DND-41 (cell line): ENCODE results near the gene PRDM15.

Experiments used
- ATAC-seq: fragments of 200-7000 bp; cut with Tn5 transposase; 3 replicates; pipeline ENCODE4 v1.9.1; 2021; ENCODE audit warnings: low read depth; ENCODE audit not compliant: insufficient read depth
- DNase-seq: peaks from one replicate; pipeline ENCODE4 v3.0.0-alpha.2; 2020
- H2AFZ ChIP-seq: 2 replicates; pipeline ENCODE4 v1.6.0; 2012; ENCODE audit warnings: low read depth, low read length
- H3K27ac ChIP-seq: 2 replicates; pipeline ENCODE4 v1.5.1; 2012; ENCODE audit warnings: low read length, inconsistent platforms
- H3K27me3 ChIP-seq: fragments of 200-600 bp; sonication (generic); 2 replicates; pipeline ENCODE4 v1.6.0; 2012; ENCODE audit warnings: low read length, mild to moderate bottlenecking, inconsistent platforms; ENCODE audit not compliant: insufficient read depth, poor library complexity
- H3K36me3 ChIP-seq: 2 replicates; pipeline ENCODE4 v1.5.1; 2012; ENCODE audit warnings: low read length, inconsistent platforms; ENCODE audit not compliant: insufficient read depth
- H3K4me1 ChIP-seq: 2 replicates; pipeline ENCODE4 v1.5.1; 2012; ENCODE audit warnings: mild to moderate bottlenecking, low read length; ENCODE audit not compliant: insufficient read depth
- H3K4me2 ChIP-seq: 2 replicates; pipeline ENCODE4 v1.6.0; 2012; ENCODE audit warnings: mild to moderate bottlenecking, moderate library complexity, low read length, inconsistent platforms; ENCODE audit not compliant: insufficient read depth
- H3K4me3 ChIP-seq, 2 experiments: fragments of 200-600 bp in 1 of 2; shearing (Covaris generic) in 1 of 2; 2 replicates each; pipeline ENCODE4 v1.5.1; 2012 to 2016; ENCODE audit warnings: inconsistent platforms in 2 of 2, low read length in 2 of 2, mild to moderate bottlenecking in 2 of 2, low read depth in 1 of 2, moderate library complexity in 1 of 2
- H3K79me2 ChIP-seq: 2 replicates; pipeline ENCODE4 v1.6.0; 2012; ENCODE audit warnings: low read length, inconsistent platforms; ENCODE audit not compliant: insufficient read depth
- H3K9ac ChIP-seq: 2 replicates; pipeline ENCODE4 v1.6.0; 2012; ENCODE audit warnings: low read depth, mild to moderate bottlenecking, inconsistent platforms, low read length, moderate library complexity
- H3K9me3 ChIP-seq: 2 replicates; pipeline ENCODE4 v1.5.1; 2012; ENCODE audit warnings: low read length, moderate library complexity, mild to moderate bottlenecking, inconsistent platforms; ENCODE audit not compliant: insufficient read depth, severe bottlenecking
- H4K20me1 ChIP-seq: 2 replicates; pipeline ENCODE4 v1.6.0; 2012; ENCODE audit warnings: low read length; ENCODE audit not compliant: insufficient read depth
- EZH2 ChIP-seq: IDR thresholded peaks from 3 replicates; pipeline ENCODE4 v1.6.1; 2012; ENCODE audit warnings: borderline replicate concordance, low read depth, mild to moderate bottlenecking, moderate library complexity, low read length, inconsistent platforms; ENCODE audit not compliant: severe bottlenecking
- TF ChIP-seq, protein P1 (sequence below): IDR thresholded peaks from 2 replicates; pipeline ENCODE4 v1.5.1; 2012; ENCODE audit warnings: borderline replicate concordance, low read length, moderate library complexity, mild to moderate bottlenecking; ENCODE audit not compliant: poor library complexity, severe bottlenecking; ENCODE audit errors: extremely low read depth

Gene PRDM15

DNA sequence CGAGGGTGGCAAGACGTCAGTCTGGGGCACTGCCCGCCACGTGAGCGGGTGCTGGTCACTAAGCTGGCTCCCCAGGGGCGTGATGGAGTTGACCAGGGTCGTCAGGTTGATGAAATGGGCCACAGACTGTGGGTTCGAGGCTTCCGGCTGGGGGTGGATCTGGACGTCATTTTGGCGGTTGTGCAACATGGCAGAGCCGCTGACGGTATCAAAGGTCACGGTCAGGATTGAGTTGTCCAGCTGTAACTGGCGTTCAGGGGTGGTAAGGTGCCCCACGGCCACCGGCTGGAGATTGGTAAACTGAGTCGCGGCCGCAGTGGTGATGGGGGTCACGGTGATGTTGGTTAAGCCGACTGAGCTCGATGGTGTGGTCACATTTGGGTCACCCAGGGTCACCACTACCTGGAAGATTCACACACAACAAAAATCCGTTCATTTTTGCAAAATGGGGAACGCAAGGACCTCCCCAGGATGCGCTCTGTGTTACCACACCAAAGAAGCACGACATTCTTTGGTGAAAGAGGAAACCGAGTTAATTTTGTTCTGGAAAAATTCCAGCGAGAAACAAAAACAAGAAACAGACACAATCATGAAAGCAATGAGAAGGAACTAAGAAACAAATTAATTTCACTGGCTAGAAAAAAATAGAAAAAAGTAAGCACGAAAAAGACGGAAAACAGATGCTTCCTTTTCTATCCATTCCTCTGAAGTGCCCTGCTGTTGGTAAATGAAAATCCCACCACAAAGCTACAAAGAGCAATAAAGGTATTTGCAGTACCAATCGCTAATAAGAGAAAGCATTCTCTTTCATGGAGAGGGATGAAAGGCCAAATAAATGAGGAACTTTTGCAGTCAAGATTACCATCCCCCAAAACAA, 77.6 kb downstream of the PRDM15 start:
- Histone ChIP-seq H3K27ac (peak overlapping the region; percentile 35), H2AFZ (no peak overlapping the region), H3K4me1 (no peaks in the 10 kb centered on the region), H3K9ac (no peak overlapping the region), H3K9me3 (no peaks in the 10 kb centered on the region), H3K36me3 (peaks cover 78% of the 10 kb centered on the region), H3K4me2 (no peak overlapping the region), H4K20me1 (no peaks in the 10 kb centered on the region), H3K4me3 (no peak overlapping the region), H3K27me3 (no peaks in the 10 kb centered on the region), H3K79me2 (peaks cover under 1% of the 10 kb centered on the region; the same call in 1 of the 2 replicates)
- TF ChIP-seq, protein P1, sequence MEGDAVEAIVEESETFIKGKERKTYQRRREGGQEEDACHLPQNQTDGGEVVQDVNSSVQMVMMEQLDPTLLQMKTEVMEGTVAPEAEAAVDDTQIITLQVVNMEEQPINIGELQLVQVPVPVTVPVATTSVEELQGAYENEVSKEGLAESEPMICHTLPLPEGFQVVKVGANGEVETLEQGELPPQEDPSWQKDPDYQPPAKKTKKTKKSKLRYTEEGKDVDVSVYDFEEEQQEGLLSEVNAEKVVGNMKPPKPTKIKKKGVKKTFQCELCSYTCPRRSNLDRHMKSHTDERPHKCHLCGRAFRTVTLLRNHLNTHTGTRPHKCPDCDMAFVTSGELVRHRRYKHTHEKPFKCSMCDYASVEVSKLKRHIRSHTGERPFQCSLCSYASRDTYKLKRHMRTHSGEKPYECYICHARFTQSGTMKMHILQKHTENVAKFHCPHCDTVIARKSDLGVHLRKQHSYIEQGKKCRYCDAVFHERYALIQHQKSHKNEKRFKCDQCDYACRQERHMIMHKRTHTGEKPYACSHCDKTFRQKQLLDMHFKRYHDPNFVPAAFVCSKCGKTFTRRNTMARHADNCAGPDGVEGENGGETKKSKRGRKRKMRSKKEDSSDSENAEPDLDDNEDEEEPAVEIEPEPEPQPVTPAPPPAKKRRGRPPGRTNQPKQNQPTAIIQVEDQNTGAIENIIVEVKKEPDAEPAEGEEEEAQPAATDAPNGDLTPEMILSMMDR = no peak
- no peak for TF ChIP-seq EZH2
- no peak for ATAC-seq
- no peak for DNase-seq

DNA sequence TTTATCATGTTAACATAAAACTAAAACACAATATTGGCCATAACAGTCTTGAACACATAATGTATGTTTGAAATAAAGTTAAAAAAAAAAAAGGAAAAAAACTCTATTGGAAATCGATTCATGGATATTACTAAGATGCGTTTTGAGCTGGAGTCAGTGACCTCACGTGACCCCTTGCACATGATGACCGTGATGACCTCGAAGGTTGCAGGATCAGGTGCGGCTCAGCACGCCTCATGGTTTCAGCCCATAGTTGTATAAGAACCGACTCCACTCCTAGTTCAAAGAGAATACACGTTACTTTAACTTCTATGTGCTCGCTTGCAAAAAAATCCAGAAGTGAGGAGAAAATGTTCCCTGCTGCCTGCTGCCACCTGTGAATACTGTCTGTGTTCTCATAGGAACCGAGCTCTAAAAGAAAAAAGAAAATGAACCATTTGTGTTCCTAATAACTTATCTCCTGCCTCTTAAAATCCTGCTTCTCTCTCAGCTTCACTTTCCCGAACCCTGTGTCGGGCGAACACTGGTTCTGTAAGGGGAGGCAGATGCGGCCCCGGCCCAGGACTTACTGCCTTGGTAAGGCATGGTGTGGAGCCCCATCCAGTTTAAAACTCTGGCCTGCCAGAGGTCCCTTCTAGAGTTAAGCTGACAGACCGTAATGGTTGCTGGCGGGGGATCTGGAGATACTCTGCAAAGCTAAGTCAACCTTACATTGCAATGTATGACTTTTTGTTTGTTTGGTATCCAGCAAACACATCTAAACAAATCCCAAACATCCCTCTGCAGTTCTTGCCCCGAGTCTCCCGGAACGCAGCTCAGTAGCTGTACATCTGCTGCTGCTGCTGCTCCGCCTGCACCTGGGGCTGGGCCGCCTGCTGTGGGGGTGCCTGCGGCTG, 78.5 kb downstream of the PRDM15 start:
- H3K4me2 ChIP-seq = no peak overlapping the region
- no peaks in the 10 kb centered on the region for H3K4me1 ChIP-seq
- TF ChIP-seq, protein P1 = no peak
- no peak for TF ChIP-seq EZH2
- H3K27ac ChIP-seq = no peak overlapping the region
- H3K27me3 ChIP-seq = no peaks in the 10 kb centered on the region
- peaks cover 79% of the 10 kb centered on the region for H3K36me3 ChIP-seq
- no peaks in the 10 kb centered on the region for H3K9me3 ChIP-seq
- no peak overlapping the region for H2AFZ ChIP-seq
- no peaks in the 10 kb centered on the region for H4K20me1 ChIP-seq
- H3K9ac ChIP-seq = no peak overlapping the region
- DNase-seq (no peak), ATAC-seq (no peak)
- H3K4me3 ChIP-seq = no peak overlapping the region
- no peaks in the 10 kb centered on the region for H3K79me2 ChIP-seq

DNA sequence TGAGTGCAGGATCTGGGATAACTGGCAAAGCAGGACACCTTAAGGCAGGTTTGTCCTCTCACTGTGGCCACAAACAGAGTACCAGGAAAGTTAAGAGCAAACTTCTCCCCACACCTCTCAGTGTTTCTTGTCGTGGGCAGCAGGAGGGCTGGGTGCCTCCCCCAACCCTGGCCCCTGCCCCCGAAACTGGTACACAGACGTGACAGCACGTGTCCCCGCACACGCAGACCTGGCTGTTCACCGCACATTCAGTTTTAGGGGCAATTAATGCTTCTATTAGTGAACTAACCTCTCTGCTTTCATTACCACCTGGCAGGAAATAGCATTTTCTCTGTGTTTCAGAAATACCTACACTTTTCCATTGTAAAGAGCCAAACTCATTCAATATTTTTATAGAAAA, 79.4 kb downstream of the PRDM15 start:
- no peaks in the 10 kb centered on the region for H4K20me1 ChIP-seq
- peaks cover 71% of the 10 kb centered on the region for H3K36me3 ChIP-seq
- H3K4me2 ChIP-seq = no peak overlapping the region
- no peak for DNase-seq
- H2AFZ ChIP-seq = no peak overlapping the region
- H3K4me1 ChIP-seq = no peaks in the 10 kb centered on the region
- no peaks in the 10 kb centered on the region for H3K9me3 ChIP-seq
- no peak for ATAC-seq
- no peaks in the 10 kb centered on the region for H3K27me3 ChIP-seq
- H3K4me3 ChIP-seq = no peak overlapping the region
- no peaks in the 10 kb centered on the region for H3K79me2 ChIP-seq
- H3K9ac ChIP-seq = no peak overlapping the region
- H3K27ac ChIP-seq = no peak overlapping the region
- no peak for TF ChIP-seq EZH2

DNA sequence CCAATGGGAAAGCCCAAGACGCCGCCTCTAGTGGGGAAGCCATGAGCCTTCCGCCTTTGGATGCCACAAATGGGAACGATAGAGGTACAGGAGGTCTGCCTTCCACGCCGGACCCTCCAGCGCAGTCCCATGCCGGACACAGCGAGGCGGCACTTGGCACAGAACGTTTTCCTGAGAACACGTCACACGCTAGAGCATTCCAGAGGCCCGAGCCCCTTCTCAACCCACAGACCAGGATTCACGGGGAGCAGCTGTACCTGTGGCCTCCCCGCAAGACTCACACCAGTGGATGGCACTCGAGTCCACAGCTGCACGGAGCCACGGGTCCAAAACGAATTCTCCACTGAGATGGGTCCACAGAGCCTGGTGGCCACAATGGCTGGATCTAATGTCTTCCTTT, 80.8 kb downstream of the PRDM15 start:
- H3K9me3 ChIP-seq = peaks cover 5% of the 10 kb centered on the region
- peaks cover 62% of the 10 kb centered on the region for H3K36me3 ChIP-seq
- no peaks in the 10 kb centered on the region for H3K79me2 ChIP-seq
- H3K27me3 ChIP-seq = no peaks in the 10 kb centered on the region
- no peak for ATAC-seq
- no peak overlapping the region for H3K4me3 ChIP-seq
- DNase-seq = no peak
- TF ChIP-seq EZH2 = no peak
- TF ChIP-seq, protein P1 = no peak
- H4K20me1 ChIP-seq = no peaks in the 10 kb centered on the region
- H3K4me2 ChIP-seq = no peak overlapping the region
- H2AFZ ChIP-seq = no peak overlapping the region
- no peak overlapping the region for H3K27ac ChIP-seq
- no peaks in the 10 kb centered on the region for H3K4me1 ChIP-seq
- H3K9ac ChIP-seq = no peak overlapping the region
